HCT116 (cell line): Measurements from ENCODE around the gene MRM3.
"Not testable (repeated sequence)": the region's sequence is repeated elsewhere in the genome, so short reads cannot be mapped to it uniquely, and the experiment has no call there.

ENCODE experiments used
- CTCF ChIP-seq, 3 experiments: fragments of 200-600 bp in 1 of 3; sonication (generic) in 1 of 3; IDR thresholded peaks in 2 of 3; conservative IDR thresholded peaks in 1 of 3; 2 replicates each; pipeline ENCODE4 v1.5.1; 2012 to 2017; ENCODE audit warnings: low read depth in 2 of 3, low read length in 2 of 3, antibody characterized with exemption in 1 of 3, borderline replicate concordance in 1 of 3, control low read depth in 1 of 3, mild to moderate bottlenecking in 1 of 3, mixed read lengths in 1 of 3, mixed run types in 1 of 3, moderate library complexity in 1 of 3; ENCODE audit not compliant: insufficient read depth in 1 of 3
- FOSL1 ChIP-seq: IDR thresholded peaks from 2 replicates; pipeline ENCODE4 v1.6.1; 2012; ENCODE audit warnings: low read depth
- POLR2A ChIP-seq: IDR thresholded peaks from 2 replicates; pipeline ENCODE4 v1.7.0; 2011; ENCODE audit warnings: borderline replicate concordance; ENCODE audit not compliant: insufficient read depth, insufficient read length; ENCODE audit errors: extremely low read depth
- YY1 ChIP-seq: IDR thresholded peaks from 2 replicates; pipeline ENCODE4 v1.6.1; 2011; ENCODE audit warnings: low read length, low read depth, moderate library complexity, mild to moderate bottlenecking; ENCODE audit not compliant: insufficient replicate concordance; ENCODE audit errors: extremely low read depth
- TF ChIP-seq, protein P1 (sequence below): IDR thresholded peaks from 2 replicates; pipeline ENCODE4 v1.6.1; 2012

- TF ChIP-seq, protein P1, sequence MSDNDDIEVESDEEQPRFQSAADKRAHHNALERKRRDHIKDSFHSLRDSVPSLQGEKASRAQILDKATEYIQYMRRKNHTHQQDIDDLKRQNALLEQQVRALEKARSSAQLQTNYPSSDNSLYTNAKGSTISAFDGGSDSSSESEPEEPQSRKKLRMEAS: not testable (repeated sequence)
- TF ChIP-seq FOSL1; POLR2A; YY1; CTCF (IDR thresholded peaks at IDR 0.05 in 2 of 3, conservative IDR thresholded peaks at IDR 0.05 in 1 of 3; ENCODE audit: borderline replicate concordance in 1 of 3, insufficient read depth in 1 of 3, low read depth in 2 of 3, low read length in 2 of 3): not testable (repeated sequence)
Measured at GRCh38 chr17:748604-749003, 33.5 kb upstream of the MRM3 start.
